NCI-H2196 (cell line): ENCODE data around the gene ABCB9.

Source experiments
- DNase-seq: peaks from one replicate; lab custom pipeline; 2025; ENCODE audit not compliant: unreplicated experiment; lab: John Stamatoyannopoulos, UW

The ABCB9 gene

GRCh38 chr12:122884091-122884826 lies 82.0 kb downstream of the ABCB9 start:
- no peak for DNase-seq

- no peak for DNase-seq
Observed at GRCh38 chr12:122882908-122883558, 83.2 kb downstream of the ABCB9 start.

GRCh38 chr12:122880668-122881067 lies 85.6 kb downstream of the ABCB9 start:
- DNase-seq = peak; percentile 15

GRCh38 chr12:122880155-122880667 lies 86.1 kb downstream of the ABCB9 start:
- DNase-seq = no peak
